ACHN (cell line): Measurements from ENCODE around the gene POLR2L.

Experiments used
- DNase-seq: peaks from one replicate; pipeline ENCODE4 v3.0.0-alpha.2; 2015
- in situ Hi-C: cut with HindIII; loops from 2 replicates; pipeline ENCODE4 v1.10.0; 2017; ENCODE audit warnings: low sequenced_read_pairs, low pct_ligation_motif_present, low pct_unique_long_range_greater_than_20kb

The POLR2L gene

GRCh38 chr11:870418-870817, 28.1 kb upstream of the POLR2L start:
- no peak for DNase-seq
- in situ Hi-C loops = no loop called here

GRCh38 chr11:870127-870413, 27.7 kb upstream of the POLR2L start:
- in situ Hi-C loops = no loop called here
- DNase-seq = no peak

- DNase-seq = no peak
- in situ Hi-C loops = no loop called here
These were observed 27.2 kb upstream of the POLR2L start for GRCh38 chr11:869399-870126.

- DNase-seq = no peak
- in situ Hi-C loops = no loop called here
These were observed 26.5 kb upstream of the POLR2L start for GRCh38 chr11:868802-869201.

GRCh38 chr11:868394-868793, 26.1 kb upstream of the POLR2L start:
- no peak for DNase-seq
- in situ Hi-C loops = no loop called here

GRCh38 chr11:867856-868358, 25.6 kb upstream of the POLR2L start:
- in situ Hi-C loops = no loop called here
- no peak for DNase-seq

- in situ Hi-C loops = no loop called here
- DNase-seq = no peak
These were observed 24.2 kb upstream of the POLR2L start for GRCh38 chr11:866481-866880.

- in situ Hi-C loops = no loop called here
- no peak for DNase-seq
These were observed 23.4 kb upstream of the POLR2L start for GRCh38 chr11:865462-866430.

- DNase-seq = no peak
- in situ Hi-C loops = no loop called here
These were observed 22.6 kb upstream of the POLR2L start for GRCh38 chr11:864898-865297.

GRCh38 chr11:863910-864827, 21.8 kb upstream of the POLR2L start:
- in situ Hi-C loops = no loop called here
- DNase-seq = no peak

GRCh38 chr11:863023-863909, 20.9 kb upstream of the POLR2L start:
- DNase-seq = no peak
- in situ Hi-C loops = no loop called here

- in situ Hi-C loops = no loop called here
- DNase-seq = no peak
These were observed 20.3 kb upstream of the POLR2L start for GRCh38 chr11:862696-863022.

GRCh38 chr11:862081-862661, 19.8 kb upstream of the POLR2L start:
- in situ Hi-C loops = no loop called here
- DNase-seq = no peak

GRCh38 chr11:861105-861479, 18.8 kb upstream of the POLR2L start:
- in situ Hi-C loops = no loop called here
- DNase-seq = no peak

- DNase-seq = no peak
- in situ Hi-C loops = no loop called here
These were observed 18.1 kb upstream of the POLR2L start for GRCh38 chr11:860234-861104.

GRCh38 chr11:859394-860131, 17.2 kb upstream of the POLR2L start:
- DNase-seq = no peak
- in situ Hi-C loops = no loop called here
